K562 (cell line): ENCODE measurements around the gene NIPSNAP2. TPM values are rescaled to one million over a fixed set of nuclear protein-coding genes. Genes with fewer than 3 reads are reported as not detected.

ENCODE experiments used
- C11orf30 ChIP-seq: fragments of 450-650 bp; IDR thresholded peaks from 2 replicates; pipeline ENCODE4 v1.6.1; 2016; ENCODE audit warnings: low read depth, mild to moderate bottlenecking
- CHAMP1 ChIP-seq: fragments of 450-650 bp; IDR thresholded peaks from 2 replicates; pipeline ENCODE4 v1.6.1; 2016; ENCODE audit warnings: mild to moderate bottlenecking
- CSDE1 ChIP-seq, 2 experiments: fragments of 450-650 bp; IDR thresholded peaks; 2 replicates each; pipeline ENCODE4 v1.6.1; 2016; ENCODE audit warnings: mild to moderate bottlenecking in 1 of 2
- FOS ChIP-seq: IDR thresholded peaks from 3 replicates; pipeline ENCODE4 v1.6.1; 2011; ENCODE audit not compliant: insufficient read length; ENCODE audit errors: extremely low read depth
- HIVEP1 ChIP-seq: fragments of 250-450 bp; sonication (Bioruptor Pico); IDR thresholded peaks from 2 replicates; pipeline ENCODE4 v1.4.0; 2020; ENCODE audit warnings: mild to moderate bottlenecking
- HSF4 ChIP-seq: fragments of 250-450 bp; sonication (Bioruptor Pico); IDR thresholded peaks from 2 replicates; pipeline ENCODE4 v2.1.2; 2022; ENCODE audit warnings: mild to moderate bottlenecking, moderate library complexity, borderline replicate concordance
- IRF1 ChIP-seq: sonication (generic); formaldehyde crosslinking; IDR thresholded peaks from 2 replicates; pipeline ENCODE4 v1.8.0; 2022; ENCODE audit warnings: missing genetic modification reagents, mild to moderate bottlenecking, borderline replicate concordance
- KDM5B ChIP-seq: fragments of 200-600 bp; sonication (generic); IDR thresholded peaks from 2 replicates; pipeline ENCODE4 v1.6.1; 2012; ENCODE audit warnings: low read depth, mild to moderate bottlenecking, moderate library complexity, low read length, control low read depth, inconsistent platforms; ENCODE audit not compliant: insufficient replicate concordance
- MXD1 ChIP-seq: fragments of 250-450 bp; sonication (Bioruptor Pico); IDR thresholded peaks from 2 replicates; pipeline ENCODE4 v1.8.0; 2021; ENCODE audit warnings: borderline replicate concordance, mild to moderate bottlenecking, moderate library complexity; ENCODE audit not compliant: poor library complexity, severe bottlenecking
- NBN ChIP-seq: fragments of 450-650 bp; IDR thresholded peaks from 2 replicates; pipeline ENCODE4 v1.6.1; 2016; ENCODE audit warnings: low read depth, mild to moderate bottlenecking
- NEUROD1 ChIP-seq: fragments of 150-350 bp; IDR thresholded peaks from 2 replicates; pipeline ENCODE4 v1.6.1; 2014; ENCODE audit warnings: borderline replicate concordance, low read length, low read depth; ENCODE audit not compliant: partially characterized antibody
- NKRF ChIP-seq: fragments of 450-650 bp; IDR thresholded peaks from 2 replicates; pipeline ENCODE4 v1.6.1; 2016; ENCODE audit warnings: borderline replicate concordance
- PHF20 ChIP-seq: fragments of 450-650 bp; IDR thresholded peaks from 2 replicates; pipeline ENCODE4 v1.6.1; 2018; ENCODE audit not compliant: partially characterized antibody
- PRDM10 ChIP-seq: fragments of 450-650 bp; IDR thresholded peaks from 2 replicates; pipeline ENCODE4 v1.6.1; 2018; ENCODE audit not compliant: partially characterized antibody
- RBM15 ChIP-seq: fragments of 200-400 bp; formaldehyde crosslinking; IDR thresholded peaks from 2 replicates; pipeline ENCODE4 v1.6.1; 2018; ENCODE audit warnings: mild to moderate bottlenecking, low read length, moderate library complexity; ENCODE audit not compliant: insufficient read depth
- ZEB2 ChIP-seq: fragments of 450-650 bp; IDR thresholded peaks from 2 replicates; pipeline ENCODE4 v1.6.1; 2016
- ZZZ3 ChIP-seq: fragments of 450-650 bp; IDR thresholded peaks from 2 replicates; pipeline ENCODE4 v1.6.1; 2016; ENCODE audit warnings: antibody characterized with exemption, mild to moderate bottlenecking, moderate library complexity
- polyA plus RNA-seq, 8 experiments: library from polyadenylated mRNA; depleted of rRNA in 4 of 8; stranded (reverse) in 5 of 8; unstranded in 3 of 8; fragments of >200 nt; fragmentation: Nextera tagmentation in 2 of 8; fragmentation: Illumina TruSeq in 1 of 8; extraction: Ambion mirVana in 2 of 8; extraction: Trizol in 1 of 8; gene quantifications; 2 replicates each; pipeline versions ENCODE4 v1.2.1 to v1.2.3, GENCODE V29; 2011 to 2014; ENCODE audit warnings: inconsistent platforms in 1 of 8, missing spikeins in 1 of 8
- total RNA-seq, 7 experiments: library from RNA; depleted of rRNA in 6 of 7; stranded (reverse); fragments of >200 nt in 6 of 7; fragmentation: Illumina TruSeq in 2 of 7; extraction: Trizol in 2 of 7; gene quantifications; 2 replicates each; pipeline versions ENCODE4 v1.2.1 to v1.2.3, GENCODE V29; 2011 to 2021; ENCODE audit warnings: low replicate concordance in 1 of 7

Gene NIPSNAP2
- total and polyA plus RNA-seq, 9 of the 15 experiments (the other 6 are each of a cell fraction or from before 2014, with no cell fraction given), result 24.9 to 107 (median 53.0) TPM

GRCh38 chr7:55951637-55952351 is 12.6 kb upstream of the NIPSNAP2 start, which contains the start of gene MRPS17 (continued):
- peak; percentile 96 for TF ChIP-seq C11orf30
- TF ChIP-seq PHF20, result peak; percentile 96
- TF ChIP-seq FOS, result no peak
- no peak for TF ChIP-seq HSF4 (CRISPR knock-in tag)
- peak; percentile 84 for TF ChIP-seq MXD1
- TF ChIP-seq CSDE1 (IDR thresholded peaks at IDR 0.05), result peak in 1 of 2 experiments; percentile 65; a peak in 2 of 4 replicates
- TF ChIP-seq HIVEP1 (CRISPR knock-in tag), result no peak
- peak; percentile 85 for TF ChIP-seq KDM5B
- TF ChIP-seq IRF1, result no peak
- peak; percentile 64; the same call in 1 of the 2 replicates for TF ChIP-seq CHAMP1
- no peak for TF ChIP-seq RBM15
- TF ChIP-seq PRDM10, result peak; percentile 70
- peak; percentile 62; the same call in 1 of the 2 replicates for TF ChIP-seq ZZZ3
- peak; percentile 62; the same call in 1 of the 2 replicates for TF ChIP-seq NBN
- peak; percentile 97 for TF ChIP-seq NKRF
- peak; percentile 54; the same call in 1 of the 2 replicates for TF ChIP-seq ZEB2
- peak; percentile 58 for TF ChIP-seq NEUROD1
